ENCODE data around the gene SHANK3.

SHANK3 gene

GRCh38 chr22:50672471-50673230 lies at the start of gene SHANK3:
SHANK3 (plus strand) TSS chr22:50672823.
- TF ChIP-seq CTCF (conservative IDR thresholded peaks at IDR 0.05): no peak
- H3K27ac ChIP-seq: no peak within 1 kb of the TSS

- no peak for TF ChIP-seq CTCF (conservative IDR thresholded peaks at IDR 0.05)
- H3K27ac ChIP-seq: no peak overlapping the region
These were observed 48.1 kb upstream of the SHANK3 start for GRCh38 chr22:50624347-50625130.

- H3K27ac ChIP-seq: no peak overlapping the region
- TF ChIP-seq CTCF (conservative IDR thresholded peaks at IDR 0.05): no peak
These were observed 47.5 kb upstream of the SHANK3 start for GRCh38 chr22:50625131-50625567.

GRCh38 chr22:50625568-50626313 lies 46.9 kb upstream of the SHANK3 start:
- H3K27ac ChIP-seq: no peak overlapping the region
- no peak for TF ChIP-seq CTCF (conservative IDR thresholded peaks at IDR 0.05)

- H3K27ac ChIP-seq: no peak overlapping the region
- no peak for TF ChIP-seq CTCF (conservative IDR thresholded peaks at IDR 0.05)
These were observed 46.2 kb upstream of the SHANK3 start for GRCh38 chr22:50626314-50626849.

GRCh38 chr22:50626850-50627641 lies 45.6 kb upstream of the SHANK3 start:
- no peak for TF ChIP-seq CTCF (conservative IDR thresholded peaks at IDR 0.05)
- H3K27ac ChIP-seq: peak overlapping the region; percentile 63; the same call in 1 of the 2 replicates

Measured in VCaP (cell line).